DOHH2 (cell line): Measurements from ENCODE around the gene IL17D.

Experiments
- H3F3A ChIP-seq: fragments of 200-600 bp; sonication (generic), shearing (Covaris generic); 2 replicates; pipeline ENCODE4 v1.6.0; 2016; ENCODE audit warnings: antibody characterized with exemption, mild to moderate bottlenecking; ENCODE audit not compliant: control insufficient read depth, insufficient read depth
- H3K27ac ChIP-seq: fragments of 200-600 bp; sonication (generic); 2 replicates; pipeline ENCODE4 v1.5.1; 2014; ENCODE audit warnings: low read depth, mild to moderate bottlenecking, low read length, moderate library complexity
- H3K27me3 ChIP-seq: fragments of 200-600 bp; sonication (generic); 2 replicates; pipeline ENCODE4 v1.6.1; 2014; ENCODE audit warnings: mild to moderate bottlenecking, low read length, mixed read lengths; ENCODE audit not compliant: control insufficient read depth
- H3K36me3 ChIP-seq: fragments of 200-600 bp; sonication (generic); 2 replicates; pipeline ENCODE4 v1.6.1; 2014; ENCODE audit warnings: mild to moderate bottlenecking, low read length, moderate library complexity, mixed read lengths; ENCODE audit not compliant: control insufficient read depth
- H3K4me1 ChIP-seq: fragments of 200-600 bp; sonication (generic); 2 replicates; pipeline ENCODE4 v1.6.1; 2014; ENCODE audit warnings: mild to moderate bottlenecking, low read length, mixed read lengths; ENCODE audit not compliant: control insufficient read depth
- H3K4me2 ChIP-seq: fragments of 200-600 bp; sonication (generic); 2 replicates; pipeline ENCODE4 v1.6.0; 2014; ENCODE audit warnings: mild to moderate bottlenecking, low read length, moderate library complexity
- H3K4me3 ChIP-seq: fragments of 200-600 bp; sonication (generic); 2 replicates; pipeline ENCODE4 v1.5.1; 2014; ENCODE audit warnings: mild to moderate bottlenecking, low read length, mixed read lengths
- H3K79me2 ChIP-seq: fragments of 200-600 bp; sonication (generic); 2 replicates; pipeline ENCODE4 v1.6.1; 2014; ENCODE audit warnings: mild to moderate bottlenecking, low read length, mixed read lengths; ENCODE audit not compliant: control insufficient read depth
- H3K9me2 ChIP-seq: fragments of 200-600 bp; sonication (generic); replicated peaks from 2 replicates; pipeline ENCODE4 v1.6.1; 2014; ENCODE audit warnings: mild to moderate bottlenecking, low read length, mixed read lengths; ENCODE audit not compliant: control insufficient read depth
- H3K9me3 ChIP-seq: fragments of 200-600 bp; sonication (generic); 2 replicates; pipeline ENCODE4 v1.6.1; 2014; ENCODE audit warnings: antibody characterized with exemption, low read length, mixed read lengths; ENCODE audit not compliant: control insufficient read depth, insufficient read depth
- H4K20me1 ChIP-seq: fragments of 200-600 bp; sonication (generic); 2 replicates; pipeline ENCODE4 v1.6.0; 2014; ENCODE audit warnings: low read depth, mild to moderate bottlenecking, antibody characterized with exemption, low read length, moderate library complexity; ENCODE audit not compliant: control insufficient read depth, insufficient read depth
- CTCF ChIP-seq: fragments of 200-600 bp; sonication (generic); IDR thresholded peaks from one replicate; pipeline ENCODE4 v1.5.1; 2014; ENCODE audit warnings: antibody characterized with exemption, mild to moderate bottlenecking, low read depth, low read length; ENCODE audit not compliant: poor library complexity, severe bottlenecking
- EZH2phosphoT487 ChIP-seq: fragments of 200-600 bp; sonication (generic); IDR thresholded peaks from 2 replicates; pipeline ENCODE4 v1.6.1; 2017; ENCODE audit warnings: borderline replicate concordance, mild to moderate bottlenecking, antibody characterized with exemption, low read length, moderate library complexity, mixed read lengths

Gene IL17D

DNA sequence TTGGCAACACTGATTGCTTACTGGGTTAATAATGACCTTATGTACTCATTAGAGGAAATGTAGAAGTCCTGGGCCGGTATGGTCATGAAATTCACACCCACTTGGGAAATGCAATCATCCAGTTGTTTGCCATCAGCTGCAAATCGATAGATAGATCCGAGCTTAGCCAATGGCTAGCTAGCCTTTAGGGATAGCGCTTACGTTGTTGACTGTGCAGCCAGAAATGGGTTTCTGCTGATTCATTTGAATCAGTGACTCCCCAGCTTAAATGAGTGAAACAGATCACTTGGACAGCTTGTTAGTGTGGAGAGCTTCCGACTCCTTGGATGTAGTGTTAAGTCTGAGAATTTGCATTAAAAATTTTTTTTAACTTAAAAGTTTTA lies 11.8 kb downstream of the IL17D start:
- Histone ChIP-seq H3K4me1 (no peaks in the 10 kb centered on the region), H3K79me2 (no peaks in the 10 kb centered on the region), H3K27me3 (peaks cover 13% of the 10 kb centered on the region), H3K9me3 (no peaks in the 10 kb centered on the region), H4K20me1 (no peaks in the 10 kb centered on the region), H3K9me2 (no peaks in the 10 kb centered on the region), H3K36me3 (no peaks in the 10 kb centered on the region), H3F3A (no peaks in the 10 kb centered on the region), H3K4me3 (no peak overlapping the region), H3K4me2 (no peak overlapping the region), H3K27ac (no peak overlapping the region)
- TF ChIP-seq CTCF (no peak), EZH2phosphoT487 (no peak)

- Histone ChIP-seq H3K27ac (no peak overlapping the region), H3K4me2 (no peak overlapping the region), H3K9me2 (no peaks in the 10 kb centered on the region), H3K4me1 (no peaks in the 10 kb centered on the region), H3K79me2 (no peaks in the 10 kb centered on the region), H3K9me3 (no peaks in the 10 kb centered on the region), H3K27me3 (peaks cover 13% of the 10 kb centered on the region), H3K36me3 (no peaks in the 10 kb centered on the region), H3F3A (no peaks in the 10 kb centered on the region), H3K4me3 (no peak overlapping the region), H4K20me1 (no peaks in the 10 kb centered on the region)
- TF ChIP-seq CTCF (no peak), EZH2phosphoT487 (no peak)
Observed at GRCh38 chr13:20716951-20717350, 13.5 kb downstream of the IL17D start.

GRCh38 chr13:20717581-20718542 lies 14.4 kb downstream of the IL17D start:
- no peak for TF ChIP-seq CTCF
- TF ChIP-seq EZH2phosphoT487: no peak
- H3K36me3 ChIP-seq: no peaks in the 10 kb centered on the region
- no peaks in the 10 kb centered on the region for H3F3A ChIP-seq
- no peak overlapping the region for H3K4me2 ChIP-seq
- no peaks in the 10 kb centered on the region for H3K4me1 ChIP-seq
- H3K4me3 ChIP-seq: no peak overlapping the region
- H3K9me2 ChIP-seq: no peaks in the 10 kb centered on the region
- H3K27ac ChIP-seq: no peak overlapping the region
- H3K79me2 ChIP-seq: no peaks in the 10 kb centered on the region
- peaks cover 12% of the 10 kb centered on the region for H3K27me3 ChIP-seq
- no peaks in the 10 kb centered on the region for H4K20me1 ChIP-seq
- no peaks in the 10 kb centered on the region for H3K9me3 ChIP-seq
